ENCODE measurements around the gene FLT4. TPM values are rescaled to one million over a fixed set of nuclear protein-coding genes. Genes with fewer than 3 reads are reported as not detected.

FLT4 gene
- total and polyA plus RNA-seq, 2 of the 13 experiments (the other 11 are each of a cell fraction or from before 2014, with no cell fraction given), result not detected

DNA sequence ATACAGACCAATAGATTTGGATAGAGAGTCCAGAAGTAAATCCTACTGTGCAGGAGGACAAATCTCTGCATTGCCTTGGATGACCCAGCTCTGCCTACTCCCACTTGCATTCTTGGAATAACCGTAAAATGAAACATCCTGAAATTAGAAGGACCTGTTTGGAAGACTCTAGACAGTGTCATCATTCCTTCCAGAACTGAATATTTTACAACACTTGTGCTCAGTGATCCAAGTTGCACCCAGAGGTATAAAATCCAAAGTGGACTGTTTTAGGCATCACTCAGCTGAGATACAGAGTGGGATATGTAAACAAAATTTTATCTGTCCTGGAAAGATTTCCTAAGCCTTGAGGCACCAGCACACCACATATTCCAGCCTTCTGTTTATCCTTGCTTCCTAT lies 46.7 kb upstream of the FLT4 start:
- Histone ChIP-seq H3K27ac (ENCODE audit: extremely low read length, insufficient read depth, low read length) (no peak overlapping the region), H3K4me2 (ENCODE audit: low read depth, low read length) (no peak overlapping the region), H4K20me1 (ENCODE audit: insufficient read depth, low read length) (no peaks in the 10 kb centered on the region), H3K4me1 (ENCODE audit: insufficient read depth, low read length) (no peaks in the 10 kb centered on the region), H2AFZ (ENCODE audit: low read length) (no peak overlapping the region), H3K4me3 (replicated peaks in 1 of 3; ENCODE audit: insufficient read depth in 1 of 3, low read depth in 2 of 3, low read length in 3 of 3) (no peak overlapping the region), H3K9ac (ENCODE audit: insufficient read depth, low read depth, low read length) (no peak overlapping the region), H3K27me3 (ENCODE audit: control insufficient read depth in 1 of 2, insufficient read depth in 2 of 2, low read length in 2 of 2) (peaks cover 0 to 7% of the 10 kb centered on the region in 2 experiments; a peak in 2 of 5 replicates), H3K9me3 (ENCODE audit: low read length) (no peaks in the 10 kb centered on the region), H3K36me3 (replicated peaks in 1 of 2; ENCODE audit: control insufficient read depth in 1 of 2, insufficient read depth in 2 of 2, low read length in 2 of 2) (no peaks in the 10 kb centered on the region), H3K79me2 (ENCODE audit: insufficient read depth, low read length) (no peaks in the 10 kb centered on the region)
- DNase-seq (ENCODE audit: low spot score), result no peak
- ChIA-PET CTCF (ENCODE audit: low intra/inter-chr PET ratio, low total read pairs) (no interaction called here), POLR2A (no interaction called here)
- WGBS (ENCODE audit: low lambda C conversion rate), result 0% methylated on average over 1 of the region's 1 CpG
- no peak for ATAC-seq
- in situ Hi-C loops (cut with HindIII; ENCODE audit: extremely low pct_ligation_motif_present, low pct_unique_long_range_greater_than_20kb) (no loop called here), intact Hi-C loops (cut with micrococcal nuclease; ENCODE audit: unreplicated experiment) (no loop called here)
- no TSS peak for BruUV-seq (replicated peaks)
- TF ChIP-seq, protein P1, sequence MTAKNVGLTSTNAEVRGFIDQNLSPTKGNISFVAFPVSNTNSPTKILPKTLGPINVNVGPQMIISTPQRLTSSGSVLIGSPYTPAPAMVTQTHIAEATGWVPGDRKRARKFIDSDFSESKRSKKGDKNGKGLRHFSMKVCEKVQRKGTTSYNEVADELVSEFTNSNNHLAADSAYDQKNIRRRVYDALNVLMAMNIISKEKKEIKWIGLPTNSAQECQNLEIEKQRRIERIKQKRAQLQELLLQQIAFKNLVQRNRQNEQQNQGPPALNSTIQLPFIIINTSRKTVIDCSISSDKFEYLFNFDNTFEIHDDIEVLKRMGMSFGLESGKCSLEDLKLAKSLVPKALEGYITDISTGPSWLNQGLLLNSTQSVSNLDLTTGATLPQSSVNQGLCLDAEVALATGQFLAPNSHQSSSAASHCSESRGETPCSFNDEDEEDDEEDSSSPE (CRISPR knock-in tag; IDR thresholded peaks at IDR 0.05), result no peak
- TF ChIP-seq ZFX (CRISPR knock-in tag; IDR thresholded peaks at IDR 0.05; ENCODE audit: low read depth), result no peak
- no peak for TF ChIP-seq SNAI1 (CRISPR knock-in tag; IDR thresholded peaks at IDR 0.05; ENCODE audit: borderline replicate concordance)
- TF ChIP-seq ZNF614 (CRISPR knock-in tag; IDR thresholded peaks at IDR 0.05; ENCODE audit: borderline replicate concordance), result no peak
- no peak for FAIRE-seq

DNA sequence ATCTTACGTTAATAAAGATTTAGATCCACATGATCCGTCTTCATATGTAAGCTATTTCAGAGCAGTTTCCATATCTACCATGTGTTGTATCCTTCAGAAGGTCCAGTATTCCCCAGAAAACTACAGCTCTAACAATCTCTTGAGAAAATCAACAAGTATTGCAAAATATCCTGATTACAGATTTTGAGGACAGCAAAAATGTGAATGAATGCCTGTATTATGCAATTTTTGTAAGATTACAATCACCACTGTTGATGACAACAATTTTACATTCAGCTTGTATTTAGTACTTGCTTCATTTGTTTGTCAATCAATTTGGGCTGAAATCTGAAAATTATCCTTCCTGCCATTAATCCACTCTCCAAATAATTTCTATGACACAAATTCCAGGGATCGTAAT lies 43.0 kb upstream of the FLT4 start:
- in situ Hi-C loops (cut with HindIII; ENCODE audit: extremely low pct_ligation_motif_present, low pct_unique_long_range_greater_than_20kb) (no loop called here), intact Hi-C loops (cut with micrococcal nuclease; ENCODE audit: unreplicated experiment) (no loop called here)
- H3K4me1 ChIP-seq (ENCODE audit: insufficient read depth, low read length), result no peaks in the 10 kb centered on the region
- DNase-seq (ENCODE audit: low spot score) (no peak), FAIRE-seq (no peak), ATAC-seq (no peak)
- ChIA-PET POLR2A (no interaction called here), CTCF (ENCODE audit: low intra/inter-chr PET ratio, low total read pairs) (no interaction called here)
- no peak overlapping the region for H3K4me2 ChIP-seq (ENCODE audit: low read depth, low read length)
- BruUV-seq (replicated peaks), result no TSS peak
- peaks cover 0 to 17% of the 10 kb centered on the region in 2 experiments; a peak in 3 of 5 replicates for H3K27me3 ChIP-seq (ENCODE audit: control insufficient read depth in 1 of 2, insufficient read depth in 2 of 2, low read length in 2 of 2)
- no peaks in the 10 kb centered on the region for H3K79me2 ChIP-seq (ENCODE audit: insufficient read depth, low read length)
- no peak overlapping the region for H3K9ac ChIP-seq (ENCODE audit: insufficient read depth, low read depth, low read length)
- H3K36me3 ChIP-seq (replicated peaks in 1 of 2; ENCODE audit: control insufficient read depth in 1 of 2, insufficient read depth in 2 of 2, low read length in 2 of 2), result no peaks in the 10 kb centered on the region
- no peak overlapping the region for H3K27ac ChIP-seq (ENCODE audit: extremely low read length, insufficient read depth, low read length)
- H3K4me3 ChIP-seq (replicated peaks in 1 of 3; ENCODE audit: insufficient read depth in 1 of 3, low read depth in 2 of 3, low read length in 3 of 3), result no peak overlapping the region
- 2% methylated on average over 3 of the region's 3 CpGs for WGBS (ENCODE audit: low lambda C conversion rate)
- no peaks in the 10 kb centered on the region for H4K20me1 ChIP-seq (ENCODE audit: insufficient read depth, low read length)
- no peak overlapping the region for H2AFZ ChIP-seq (ENCODE audit: low read length)
- no peaks in the 10 kb centered on the region for H3K9me3 ChIP-seq (ENCODE audit: low read length)
- TF ChIP-seq GATAD2A (CRISPR knock-in tag; IDR thresholded peaks at IDR 0.05), result no peak
- TF ChIP-seq ZNF367 (CRISPR knock-in tag; IDR thresholded peaks at IDR 0.05; ENCODE audit: borderline replicate concordance), result no peak
- TF ChIP-seq, protein P2, sequence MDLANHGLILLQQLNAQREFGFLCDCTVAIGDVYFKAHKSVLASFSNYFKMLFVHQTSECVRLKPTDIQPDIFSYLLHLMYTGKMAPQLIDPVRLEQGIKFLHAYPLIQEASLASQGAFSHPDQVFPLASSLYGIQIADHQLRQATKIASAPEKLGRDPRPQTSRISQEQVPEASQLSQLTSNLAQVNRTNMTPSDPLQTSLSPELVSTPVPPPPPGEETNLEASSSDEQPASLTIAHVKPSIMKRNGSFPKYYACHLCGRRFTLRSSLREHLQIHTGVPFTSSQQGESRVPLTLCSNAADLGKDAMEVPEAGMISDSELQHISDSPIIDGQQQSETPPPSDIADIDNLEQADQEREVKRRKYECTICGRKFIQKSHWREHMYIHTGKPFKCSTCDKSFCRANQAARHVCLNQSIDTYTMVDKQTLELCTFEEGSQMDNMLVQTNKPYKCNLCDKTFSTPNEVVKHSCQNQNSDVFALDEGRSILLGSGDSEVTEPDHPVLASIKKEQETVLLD (CRISPR knock-in tag; IDR thresholded peaks at IDR 0.05; ENCODE audit: low read depth), result no peak
- TF ChIP-seq, protein P3, sequence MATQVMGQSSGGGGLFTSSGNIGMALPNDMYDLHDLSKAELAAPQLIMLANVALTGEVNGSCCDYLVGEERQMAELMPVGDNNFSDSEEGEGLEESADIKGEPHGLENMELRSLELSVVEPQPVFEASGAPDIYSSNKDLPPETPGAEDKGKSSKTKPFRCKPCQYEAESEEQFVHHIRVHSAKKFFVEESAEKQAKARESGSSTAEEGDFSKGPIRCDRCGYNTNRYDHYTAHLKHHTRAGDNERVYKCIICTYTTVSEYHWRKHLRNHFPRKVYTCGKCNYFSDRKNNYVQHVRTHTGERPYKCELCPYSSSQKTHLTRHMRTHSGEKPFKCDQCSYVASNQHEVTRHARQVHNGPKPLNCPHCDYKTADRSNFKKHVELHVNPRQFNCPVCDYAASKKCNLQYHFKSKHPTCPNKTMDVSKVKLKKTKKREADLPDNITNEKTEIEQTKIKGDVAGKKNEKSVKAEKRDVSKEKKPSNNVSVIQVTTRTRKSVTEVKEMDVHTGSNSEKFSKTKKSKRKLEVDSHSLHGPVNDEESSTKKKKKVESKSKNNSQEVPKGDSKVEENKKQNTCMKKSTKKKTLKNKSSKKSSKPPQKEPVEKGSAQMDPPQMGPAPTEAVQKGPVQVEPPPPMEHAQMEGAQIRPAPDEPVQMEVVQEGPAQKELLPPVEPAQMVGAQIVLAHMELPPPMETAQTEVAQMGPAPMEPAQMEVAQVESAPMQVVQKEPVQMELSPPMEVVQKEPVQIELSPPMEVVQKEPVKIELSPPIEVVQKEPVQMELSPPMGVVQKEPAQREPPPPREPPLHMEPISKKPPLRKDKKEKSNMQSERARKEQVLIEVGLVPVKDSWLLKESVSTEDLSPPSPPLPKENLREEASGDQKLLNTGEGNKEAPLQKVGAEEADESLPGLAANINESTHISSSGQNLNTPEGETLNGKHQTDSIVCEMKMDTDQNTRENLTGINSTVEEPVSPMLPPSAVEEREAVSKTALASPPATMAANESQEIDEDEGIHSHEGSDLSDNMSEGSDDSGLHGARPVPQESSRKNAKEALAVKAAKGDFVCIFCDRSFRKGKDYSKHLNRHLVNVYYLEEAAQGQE (IDR thresholded peaks at IDR 0.05; ENCODE audit: borderline replicate concordance in 1 of 2, low read depth in 1 of 2, low read length in 2 of 2), result no peak
- TF ChIP-seq ZSCAN30 (CRISPR knock-in tag; IDR thresholded peaks at IDR 0.05), result no peak
- TF ChIP-seq SKI (IDR thresholded peaks at IDR 0.05; ENCODE audit: partially characterized antibody), result no peak
- TF ChIP-seq POLR2G (IDR thresholded peaks at IDR 0.05; ENCODE audit: low read depth, low read length), result no peak
- TF ChIP-seq IRF2 (CRISPR knock-in tag; IDR thresholded peaks at IDR 0.05), result no peak
